Activated T-helper 2 cell treated with anti-CD3 and anti-CD28 coated beads, Interferon-gamma antibody, Interleukin-2, Interleukin-4, amounts not matched to agents 10 μg/mL and 5 μg/mL and 100 μg/mL, durations not matched to agents 14 hours and 24 hours and 36 hours (primary cell): ENCODE data around the gene KHSRP. TPM values are rescaled to one million over a fixed set of nuclear protein-coding genes. Genes with fewer than 3 reads are reported as not detected.
"Not testable (repeated sequence)": the region's sequence is repeated elsewhere in the genome, so short reads cannot be mapped to it uniquely, and the experiment has no call there.

Experiments used
- DNase-seq: peaks from one replicate; pipeline ENCODE4 v3.0.0; 2021; ENCODE audit warnings: low spot score
- H3K27ac Mint-ChIP-seq: one replicate; pipeline ENCODE4 v1.8.0; 2021; ENCODE audit warnings: mixed read lengths
- H3K27me3 Mint-ChIP-seq: one replicate; pipeline ENCODE4 v1.8.0; 2021; ENCODE audit warnings: low read depth, mixed read lengths
- H3K36me3 Mint-ChIP-seq: one replicate; pipeline ENCODE4 v1.8.0; 2021; ENCODE audit warnings: low read depth, mixed read lengths
- H3K4me1 Mint-ChIP-seq: one replicate; pipeline ENCODE4 v1.8.0; 2021; ENCODE audit warnings: low read depth, mixed read lengths
- H3K4me3 Mint-ChIP-seq: one replicate; pipeline ENCODE4 v1.8.0; 2021; ENCODE audit warnings: low read depth, mild to moderate bottlenecking, moderate library complexity, mixed read lengths
- H3K9me3 Mint-ChIP-seq: one replicate; pipeline ENCODE4 v1.8.0; 2021; ENCODE audit warnings: mixed read lengths
- intact Hi-C: fragments of 100-400 bp; cut with micrococcal nuclease; formaldehyde crosslinking; loops from one replicate; pipeline ENCODE4 v1.15.1; 2023
- total RNA-seq: library from RNA; stranded (reverse); gene quantifications from 2 replicates; pipeline ENCODE4 v1.2.3, GENCODE V29; 2022

Gene KHSRP
- total RNA-seq, 1 donor from 2014 or later, result 413 TPM

DNA sequence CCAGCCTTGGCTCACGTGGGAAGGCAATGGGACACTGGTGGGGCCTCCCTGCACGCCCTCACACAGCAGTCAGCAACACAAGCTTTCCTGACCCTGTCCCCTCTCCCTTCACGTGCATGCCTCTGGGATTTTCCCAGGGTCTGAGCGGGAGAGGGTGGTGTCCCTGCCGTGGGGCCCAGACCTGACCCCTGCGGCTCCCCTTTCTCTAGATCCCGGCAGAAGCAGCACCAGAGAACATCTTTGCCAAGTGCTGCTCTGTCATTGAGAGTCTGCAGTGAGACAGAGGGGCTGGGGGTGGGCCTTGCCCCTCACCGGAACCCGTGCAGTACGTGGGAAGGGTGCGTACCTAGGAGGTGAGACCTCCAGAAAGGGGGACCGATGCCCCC, 12.6 kb downstream of the KHSRP start:
- intact Hi-C loops, result no loop called here
- DNase-seq, result no peak
- Mint-ChIP-seq H3K4me1 (no peaks in the 10 kb centered on the region), H3K36me3 (peaks cover 27% of the 10 kb centered on the region), H3K27me3 (no peaks in the 10 kb centered on the region), H3K4me3 (no peak overlapping the region), H3K27ac (no peak overlapping the region), H3K9me3 (no peaks in the 10 kb centered on the region)

DNA sequence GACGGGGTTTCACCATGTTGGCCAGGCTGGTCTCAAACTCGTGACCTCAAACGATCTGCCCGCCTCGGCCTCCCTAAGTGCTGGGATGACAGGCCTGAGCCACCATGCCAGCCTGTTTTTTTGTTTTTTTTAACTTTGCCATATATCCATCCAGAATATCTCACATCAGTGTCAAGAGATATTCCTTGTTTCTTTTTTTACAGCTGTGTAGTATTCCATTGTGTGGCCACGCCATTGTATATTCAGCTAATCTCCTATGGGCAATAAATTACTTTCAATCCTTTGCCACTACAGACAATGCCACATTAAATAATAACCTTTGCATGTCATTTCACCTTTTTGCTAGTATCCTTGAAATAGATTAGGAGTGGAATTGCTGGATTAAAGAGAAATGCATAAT, 15.3 kb downstream of the KHSRP start:
- H3K27ac Mint-ChIP-seq, result no peak overlapping the region
- intact Hi-C loops, result no loop called here
- H3K9me3 Mint-ChIP-seq, result no peaks in the 10 kb centered on the region
- peaks cover 6% of the 10 kb centered on the region for H3K36me3 Mint-ChIP-seq
- DNase-seq, result no peak
- H3K4me3 Mint-ChIP-seq, result no peak overlapping the region
- no peaks in the 10 kb centered on the region for H3K27me3 Mint-ChIP-seq
- H3K4me1 Mint-ChIP-seq, result no peaks in the 10 kb centered on the region

DNA sequence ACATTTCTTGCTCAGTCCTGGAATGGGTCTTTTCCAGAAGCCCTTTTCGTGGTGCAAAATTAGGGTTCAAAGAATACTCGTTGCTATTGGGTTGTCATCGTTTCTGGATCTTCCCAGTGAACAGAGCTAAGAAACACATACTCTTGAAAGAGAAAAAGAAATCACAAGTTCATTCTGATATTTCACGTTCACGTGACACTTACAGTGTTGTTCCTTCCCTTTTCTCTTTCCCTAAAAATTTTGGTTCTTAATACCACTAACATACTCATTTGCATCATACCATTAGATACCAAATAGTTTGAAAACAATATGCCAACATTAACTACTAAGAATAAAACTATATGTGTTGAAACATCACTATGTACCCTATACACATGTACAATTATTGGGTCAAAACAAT, 18.2 kb downstream of the KHSRP start:
- Mint-ChIP-seq H3K36me3 (no peaks in the 10 kb centered on the region), H3K27ac (no peak overlapping the region), H3K9me3 (no peaks in the 10 kb centered on the region), H3K4me3 (no peak overlapping the region), H3K4me1 (no peaks in the 10 kb centered on the region), H3K27me3 (peaks cover 2% of the 10 kb centered on the region)
- DNase-seq, result no peak
- intact Hi-C loops, result no loop called here

DNA sequence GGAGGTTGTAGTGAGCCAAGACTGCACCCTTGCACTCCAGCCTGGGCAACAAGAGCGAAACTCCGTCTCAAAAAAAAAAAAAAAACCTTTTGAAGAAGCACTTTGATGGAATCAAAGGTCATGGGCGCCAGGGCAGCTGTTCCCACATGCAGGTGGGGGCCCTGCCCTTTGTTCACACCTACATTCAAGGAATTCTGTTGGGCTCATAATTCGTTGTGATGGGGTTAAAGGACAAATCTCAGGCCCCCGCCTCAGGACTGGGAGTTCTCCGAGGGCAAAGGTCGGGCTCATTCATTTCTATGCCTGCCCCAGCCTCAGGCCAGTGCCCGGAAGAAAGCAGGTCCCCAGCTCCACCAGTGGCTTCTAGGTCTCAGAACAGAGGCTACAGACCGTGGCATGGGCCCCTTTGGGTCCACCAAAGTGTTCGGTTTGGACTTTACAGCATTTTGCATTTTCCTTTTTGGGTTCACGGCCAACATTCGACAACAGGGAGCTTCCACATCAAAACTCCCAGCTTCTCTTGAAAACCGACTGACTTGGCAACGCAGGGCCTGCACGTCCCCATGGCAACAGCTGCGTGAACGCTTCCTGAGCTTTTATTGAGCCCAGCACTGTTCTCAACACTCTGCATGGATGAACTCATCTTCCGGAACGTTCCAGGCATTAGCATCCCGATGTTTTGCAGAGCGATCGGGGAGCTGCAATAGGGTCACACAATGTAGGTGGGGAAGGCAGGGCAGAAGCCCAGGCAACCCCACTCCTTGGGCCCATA, 21.6 kb downstream of the KHSRP start:
- no peak for DNase-seq
- Mint-ChIP-seq H3K36me3 (no peaks in the 10 kb centered on the region), H3K27ac (no peak overlapping the region), H3K4me3 (no peak overlapping the region), H3K27me3 (peaks cover 2% of the 10 kb centered on the region), H3K4me1 (no peaks in the 10 kb centered on the region), H3K9me3 (no peaks in the 10 kb centered on the region)
- intact Hi-C loops, result no loop called here

DNA sequence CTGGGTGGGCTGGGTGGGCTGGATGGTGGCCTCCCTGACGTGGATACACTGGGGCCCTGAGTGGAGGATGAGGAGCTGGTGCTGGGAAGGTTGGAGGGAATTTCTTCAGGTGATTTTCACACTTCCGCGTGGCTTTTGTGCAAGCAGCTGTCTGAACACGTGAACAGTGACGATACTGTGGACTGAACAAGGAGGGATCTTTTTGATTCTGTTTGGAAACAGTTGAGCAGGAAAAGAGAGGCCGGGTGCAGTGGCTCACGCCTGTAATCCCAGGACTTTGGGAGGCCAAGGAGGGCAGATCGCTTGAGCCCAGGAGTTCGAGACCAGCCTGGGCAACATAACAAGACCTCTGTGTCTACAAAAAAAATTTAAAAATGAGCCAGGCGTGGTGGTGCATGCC, 22.6 kb downstream of the KHSRP start:
- Mint-ChIP-seq H3K4me3 (no peak overlapping the region), H3K4me1 (no peaks in the 10 kb centered on the region), H3K27ac (no peak overlapping the region), H3K9me3 (no peaks in the 10 kb centered on the region), H3K36me3 (no peaks in the 10 kb centered on the region), H3K27me3 (peaks cover 2% of the 10 kb centered on the region)
- intact Hi-C loops, result no loop called here
- no peak for DNase-seq

DNA sequence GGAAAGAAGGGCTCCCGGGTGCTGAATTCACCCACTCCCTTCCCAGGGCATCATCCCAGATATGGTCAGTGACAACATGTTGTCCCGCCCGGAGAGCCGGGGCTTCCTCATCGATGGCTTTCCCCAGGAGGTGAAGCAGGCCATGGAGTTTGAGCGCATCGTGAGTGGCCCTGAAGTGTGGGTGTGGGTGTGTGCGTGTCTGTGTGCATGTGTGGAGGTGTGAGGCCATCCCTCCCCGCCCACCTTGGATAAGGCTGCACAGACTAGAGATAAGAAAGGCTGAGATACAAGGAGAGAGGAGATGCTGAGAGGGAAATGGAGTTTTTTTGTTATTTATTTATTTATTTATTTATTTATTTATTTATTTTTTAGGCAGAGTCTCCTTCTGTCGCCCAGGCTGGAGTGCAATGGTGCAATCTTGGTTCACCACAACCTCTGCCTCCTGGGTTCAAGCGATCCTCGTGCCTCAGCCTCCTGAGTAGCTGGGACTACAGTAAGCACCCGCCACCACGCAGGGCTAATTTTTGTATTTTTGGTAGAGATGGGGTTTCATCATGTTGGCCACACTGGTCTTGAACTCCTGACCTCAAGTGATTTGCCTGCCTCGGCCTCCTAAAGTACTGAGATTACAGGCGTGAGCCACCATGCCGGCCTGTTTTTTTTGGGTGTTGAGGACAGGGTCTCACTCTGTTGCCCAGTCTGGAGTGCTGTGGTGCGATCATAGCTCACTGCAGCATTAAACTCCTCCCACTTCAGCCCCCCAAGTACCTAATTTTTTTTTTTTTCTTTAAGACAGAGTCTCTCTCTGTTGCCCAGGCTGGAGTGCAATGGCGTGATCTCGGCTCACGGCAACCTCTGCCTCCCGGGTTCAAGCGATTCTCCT, 24.3 kb downstream of the KHSRP start:
- not testable (repeated sequence) for DNase-seq, H3K9me3 Mint-ChIP-seq, H3K27ac Mint-ChIP-seq

DNA sequence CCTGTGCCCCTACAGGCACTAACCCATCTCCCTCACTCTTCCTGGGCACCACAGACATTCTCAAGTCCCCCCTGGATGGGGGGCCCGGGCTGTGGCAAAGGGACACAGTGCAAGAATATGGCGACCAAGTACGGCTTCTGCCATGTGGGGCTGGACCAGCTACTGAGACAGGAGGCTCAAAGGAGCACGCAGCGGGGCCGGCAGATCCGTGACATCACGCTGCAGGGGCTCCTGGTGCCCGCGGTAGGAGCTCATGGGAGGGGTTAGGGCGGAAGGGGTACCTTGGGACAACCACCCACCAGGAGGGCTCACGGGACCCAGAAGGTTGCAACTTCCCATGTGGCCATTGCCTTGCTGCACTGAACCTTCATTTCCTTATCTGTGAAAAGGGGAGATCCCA, 28.3 kb downstream of the KHSRP start:
- Mint-ChIP-seq H3K27me3 (no peaks in the 10 kb centered on the region), H3K4me1 (peaks cover 18% of the 10 kb centered on the region), H3K9me3 (no peaks in the 10 kb centered on the region), H3K36me3 (peaks cover 11% of the 10 kb centered on the region), H3K27ac (no peak overlapping the region), H3K4me3 (no peak overlapping the region)
- intact Hi-C loops, result no loop called here
- DNase-seq, result no peak

More for the DNA sequence above, 24.3 kb downstream of the KHSRP start:
- H3K4me3 Mint-ChIP-seq, H3K27me3 Mint-ChIP-seq, intact Hi-C loops, H3K4me1 Mint-ChIP-seq, H3K36me3 Mint-ChIP-seq: not testable (repeated sequence)

DNA sequence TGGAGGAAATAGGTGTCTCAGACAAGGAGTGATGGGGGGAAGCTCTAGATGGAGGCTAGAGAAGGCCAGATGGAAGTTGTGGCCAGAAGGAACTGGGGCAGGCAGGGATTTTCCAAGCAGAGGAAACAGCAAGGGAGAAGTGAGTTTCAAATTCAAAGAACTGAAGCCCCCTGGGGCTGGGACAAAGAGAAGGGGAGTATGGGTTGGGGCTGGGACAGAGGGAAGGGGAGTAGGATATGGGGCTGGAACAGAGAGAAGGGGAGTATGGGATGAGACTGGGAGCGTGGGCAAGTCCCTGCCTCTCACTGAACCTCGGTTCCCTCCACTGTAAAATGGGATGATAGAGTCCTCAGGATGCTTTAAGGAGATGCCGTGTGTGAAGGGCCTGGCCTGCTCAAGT, 29.8 kb downstream of the KHSRP start:
- H3K4me3 Mint-ChIP-seq, result peak overlapping the region; percentile 49
- DNase-seq, result no peak
- H3K4me1 Mint-ChIP-seq, result peaks cover 22% of the 10 kb centered on the region
- H3K36me3 Mint-ChIP-seq, result peaks cover 16% of the 10 kb centered on the region
- H3K9me3 Mint-ChIP-seq, result no peaks in the 10 kb centered on the region
- intact Hi-C loops, result no loop called here
- peak overlapping the region; percentile 40 for H3K27ac Mint-ChIP-seq
- H3K27me3 Mint-ChIP-seq, result no peaks in the 10 kb centered on the region

DNA sequence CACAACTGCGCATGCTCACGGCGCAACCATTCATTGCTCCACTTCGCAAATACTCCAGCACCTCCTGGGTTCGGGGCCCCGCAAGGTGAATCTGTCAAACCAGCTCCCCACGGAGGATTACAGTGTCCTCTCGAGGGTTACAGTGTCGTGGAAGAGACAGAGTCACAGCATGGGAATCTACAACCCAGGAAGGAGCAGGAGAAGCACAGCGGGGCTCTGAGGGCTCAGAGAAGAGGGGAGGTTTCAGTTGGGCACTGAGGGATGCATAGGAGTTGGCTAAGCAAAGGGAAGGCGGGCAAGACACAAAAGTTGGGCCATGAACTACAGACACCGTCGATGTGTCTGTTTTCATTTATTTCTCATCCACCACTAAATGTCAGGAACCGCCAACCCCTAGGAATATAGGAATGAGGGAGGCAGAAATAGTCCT, 30.6 kb downstream of the KHSRP start:
- H3K4me1 Mint-ChIP-seq, result peaks cover 22% of the 10 kb centered on the region
- no peaks in the 10 kb centered on the region for H3K27me3 Mint-ChIP-seq
- peak overlapping the region; percentile 95 for H3K27ac Mint-ChIP-seq
- no peaks in the 10 kb centered on the region for H3K9me3 Mint-ChIP-seq
- DNase-seq, result no peak
- intact Hi-C loops, result loop anchor here (1.0 kb wide), 2 partner anchors 21 to 31 kb away; no protein-coding TSS in a partner anchor
- H3K36me3 Mint-ChIP-seq, result peaks cover 19% of the 10 kb centered on the region
- H3K4me3 Mint-ChIP-seq, result peak overlapping the region; percentile 88

DNA sequence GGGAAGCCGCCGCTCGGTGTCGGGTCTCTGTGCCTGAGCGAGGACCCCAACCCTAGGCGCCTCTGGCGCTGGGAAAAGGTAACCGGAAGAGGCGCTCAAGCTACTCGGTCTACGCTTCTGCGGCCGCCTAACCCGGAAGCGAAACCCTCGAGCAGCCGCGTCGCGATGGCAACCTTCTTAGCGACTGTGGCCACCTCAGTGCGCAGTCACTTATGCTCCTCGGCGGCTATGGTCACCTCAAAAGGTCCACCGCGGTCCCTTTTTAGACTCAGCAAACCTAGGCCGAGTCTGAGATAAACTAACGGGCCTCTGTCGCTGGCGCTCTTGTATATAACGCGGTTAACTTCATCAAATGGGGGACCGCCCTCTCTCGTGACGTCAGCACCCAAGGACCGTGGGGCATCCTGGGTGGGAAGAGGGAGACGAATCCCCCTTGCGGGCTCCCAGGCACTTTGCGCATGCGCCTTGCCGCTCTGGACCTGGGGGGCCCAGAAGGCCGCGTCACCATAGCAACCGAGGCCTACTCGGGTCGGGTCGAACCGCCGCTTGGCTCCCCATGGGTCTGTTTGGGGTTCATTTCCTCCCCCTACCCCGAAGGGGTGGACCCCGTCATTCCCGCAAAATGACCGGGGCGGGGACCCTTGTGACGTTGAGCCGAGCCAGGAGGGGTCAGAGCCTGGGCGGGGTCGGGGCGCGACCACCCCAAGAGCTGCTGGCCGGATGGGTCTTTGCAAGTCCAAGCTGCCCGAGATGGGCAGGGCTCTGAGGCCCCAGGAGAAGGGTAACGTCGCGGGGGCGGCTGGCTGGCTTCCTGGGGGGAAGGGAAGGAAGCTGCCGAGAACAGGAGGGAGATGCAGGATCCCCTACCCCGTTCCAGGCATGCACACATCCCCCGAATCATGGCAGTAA, 31.3 kb downstream of the KHSRP start, which contains the start of gene GTF2F1:
TSS of gene GTF2F1 (minus strand) at position 91 of the 909 bp plus-strand sequence. CDS start 169 bp downstream, outside the sequence.
- Mint-ChIP-seq H3K4me1 (peaks cover 22% of the 10 kb centered on the region), H3K4me3 (peak within 1 kb of the TSS; percentile 88), H3K27ac (peak within 1 kb of the TSS; percentile 95), H3K27me3 (no peaks in the 10 kb centered on the region), H3K9me3 (no peaks in the 10 kb centered on the region), H3K36me3 (peaks cover 23% of the 10 kb centered on the region)
- intact Hi-C loops, result loop anchor here (1.0 kb wide), 2 partner anchors 20 to 32 kb away; no protein-coding TSS in a partner anchor
- DNase-seq, result peak; percentile 87

DNA sequence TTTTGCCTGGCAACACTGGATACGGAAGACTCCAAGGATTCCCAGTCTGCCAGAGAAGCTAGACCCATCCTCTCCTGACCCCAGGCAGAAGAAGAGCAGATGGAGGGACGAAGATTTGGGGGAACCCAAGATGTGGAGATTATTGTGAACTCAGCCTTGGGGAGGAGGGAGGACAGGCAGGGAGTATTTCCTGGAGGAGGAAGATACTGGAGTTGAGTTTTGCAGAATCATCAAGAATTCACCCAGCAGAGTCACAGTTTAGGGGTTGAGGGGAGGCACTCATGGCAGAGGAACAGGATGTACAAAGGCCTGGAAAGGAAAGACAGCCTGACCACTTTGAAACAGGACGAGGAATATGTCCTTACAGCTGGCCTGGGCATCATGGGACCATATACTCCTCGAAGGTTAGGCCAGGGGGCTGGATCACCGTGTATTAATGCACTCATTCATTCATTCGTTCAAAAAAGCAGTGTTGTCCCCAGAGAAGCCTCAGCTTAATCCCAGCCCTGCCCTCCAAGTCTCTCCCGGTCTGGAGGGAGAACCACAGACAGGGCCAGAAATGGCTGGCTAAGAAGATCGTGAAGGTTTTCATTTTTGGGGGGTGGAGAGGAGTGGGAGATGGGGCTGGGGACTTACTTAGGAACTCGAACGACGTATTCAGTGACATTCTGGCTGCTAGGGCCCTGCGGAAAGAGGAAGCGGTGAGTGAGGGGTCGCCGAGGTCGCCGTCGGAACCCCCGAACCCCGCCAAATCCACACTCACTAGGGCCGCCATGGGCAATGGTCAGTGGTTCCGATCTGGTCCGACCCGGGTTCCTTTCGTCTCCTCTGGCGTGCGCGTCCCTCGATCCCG, 32.2 kb downstream of the KHSRP start:
- peaks cover 27% of the 10 kb centered on the region for H3K36me3 Mint-ChIP-seq
- H3K27ac Mint-ChIP-seq, result peak overlapping the region; percentile 95
- H3K27me3 Mint-ChIP-seq, result no peaks in the 10 kb centered on the region
- H3K4me3 Mint-ChIP-seq, result peak overlapping the region; percentile 88
- DNase-seq, result no peak
- H3K9me3 Mint-ChIP-seq, result no peaks in the 10 kb centered on the region
- H3K4me1 Mint-ChIP-seq, result peaks cover 22% of the 10 kb centered on the region
- intact Hi-C loops, result loop anchor here (1.0 kb wide), 2 partner anchors 19 to 33 kb away; no protein-coding TSS in a partner anchor
